ENCODE measurements around the gene C9orf85.

DNA sequence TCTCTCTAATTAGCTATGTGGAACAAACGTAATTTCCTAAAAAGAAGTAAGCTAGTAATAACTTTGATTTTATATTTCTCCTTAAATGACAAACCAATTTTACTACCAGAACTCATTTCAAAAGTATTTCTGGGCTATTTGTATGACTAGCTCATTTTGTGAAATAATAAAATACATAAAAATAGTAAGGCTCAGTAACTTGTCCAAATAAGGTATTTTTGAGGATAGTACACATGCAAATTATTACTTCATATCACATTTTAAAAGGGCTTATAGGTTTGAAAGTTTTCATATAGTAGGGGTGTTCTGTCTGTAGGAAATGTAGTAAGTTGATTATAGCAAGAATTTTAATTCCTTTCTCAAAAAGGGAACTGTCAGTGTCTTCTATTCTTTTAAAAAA, 26.5 kb downstream of the C9orf85 start:
- TF ChIP-seq, protein P1, sequence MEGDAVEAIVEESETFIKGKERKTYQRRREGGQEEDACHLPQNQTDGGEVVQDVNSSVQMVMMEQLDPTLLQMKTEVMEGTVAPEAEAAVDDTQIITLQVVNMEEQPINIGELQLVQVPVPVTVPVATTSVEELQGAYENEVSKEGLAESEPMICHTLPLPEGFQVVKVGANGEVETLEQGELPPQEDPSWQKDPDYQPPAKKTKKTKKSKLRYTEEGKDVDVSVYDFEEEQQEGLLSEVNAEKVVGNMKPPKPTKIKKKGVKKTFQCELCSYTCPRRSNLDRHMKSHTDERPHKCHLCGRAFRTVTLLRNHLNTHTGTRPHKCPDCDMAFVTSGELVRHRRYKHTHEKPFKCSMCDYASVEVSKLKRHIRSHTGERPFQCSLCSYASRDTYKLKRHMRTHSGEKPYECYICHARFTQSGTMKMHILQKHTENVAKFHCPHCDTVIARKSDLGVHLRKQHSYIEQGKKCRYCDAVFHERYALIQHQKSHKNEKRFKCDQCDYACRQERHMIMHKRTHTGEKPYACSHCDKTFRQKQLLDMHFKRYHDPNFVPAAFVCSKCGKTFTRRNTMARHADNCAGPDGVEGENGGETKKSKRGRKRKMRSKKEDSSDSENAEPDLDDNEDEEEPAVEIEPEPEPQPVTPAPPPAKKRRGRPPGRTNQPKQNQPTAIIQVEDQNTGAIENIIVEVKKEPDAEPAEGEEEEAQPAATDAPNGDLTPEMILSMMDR (IDR thresholded peaks at IDR 0.05) = no peak
- TF ChIP-seq POLR2A (IDR thresholded peaks at IDR 0.05) (no peak), POLR2AphosphoS5 (IDR thresholded peaks at IDR 0.05) (no peak)

Measured in upper lobe of left lung (tissue), 4 donors.